ENCODE data around the gene IL1RAP.
A peak's percentile ranks its signal among the peaks of the same experiment; 100 is the strongest.

Gene IL1RAP

GRCh38 chr3:190606596-190606995, 92.7 kb downstream of the IL1RAP start:
- DNase-seq (ENCODE audit: insufficient read length, low spot score) (no peak), FAIRE-seq (no peak)

- FAIRE-seq (no peak), DNase-seq (ENCODE audit: insufficient read length, low spot score) (no peak)
Measured at GRCh38 chr3:190607021-190607420, 93.1 kb downstream of the IL1RAP start.

- no peak for FAIRE-seq
- no peak for DNase-seq (ENCODE audit: insufficient read length, low spot score)
Measured at GRCh38 chr3:190608850-190609589, 95.1 kb downstream of the IL1RAP start.

GRCh38 chr3:190614226-190615059, 100.6 kb downstream of the IL1RAP start:
- DNase-seq (ENCODE audit: insufficient read length, low spot score) (no peak), FAIRE-seq (no peak)

GRCh38 chr3:190615060-190615384, 101.1 kb downstream of the IL1RAP start:
- FAIRE-seq (no peak), DNase-seq (ENCODE audit: insufficient read length, low spot score) (no peak)

GRCh38 chr3:190615607-190616006, 101.7 kb downstream of the IL1RAP start:
- FAIRE-seq (no peak), DNase-seq (ENCODE audit: insufficient read length, low spot score) (no peak)

- no peak for DNase-seq (ENCODE audit: insufficient read length, low spot score)
Measured at GRCh38 chr3:190616637-190617036, 102.8 kb downstream of the IL1RAP start.

GRCh38 chr3:190617185-190617584, 103.3 kb downstream of the IL1RAP start:
- FAIRE-seq (peak; percentile 59), DNase-seq (ENCODE audit: insufficient read length, low spot score) (no peak)

More at GRCh38 chr3:190616637-190617036, 102.8 kb downstream of the IL1RAP start:
- FAIRE-seq = no peak

GRCh38 chr3:190618330-190619030, 104.6 kb downstream of the IL1RAP start:
- DNase-seq (ENCODE audit: insufficient read length, low spot score) = no peak
- peak; percentile 49 for FAIRE-seq

GRCh38 chr3:190619353-190619752, 105.5 kb downstream of the IL1RAP start:
- FAIRE-seq = no peak
- DNase-seq (ENCODE audit: insufficient read length, low spot score) = no peak

GRCh38 chr3:190619761-190620160, 105.9 kb downstream of the IL1RAP start:
- DNase-seq (ENCODE audit: insufficient read length, low spot score) (no peak), FAIRE-seq (no peak)

GRCh38 chr3:190620886-190621608, 107.2 kb downstream of the IL1RAP start:
- FAIRE-seq (no peak), DNase-seq (ENCODE audit: insufficient read length, low spot score) (no peak)

GRCh38 chr3:190621927-190622326, 108.0 kb downstream of the IL1RAP start:
- no peak for FAIRE-seq

GRCh38 chr3:190624282-190624681, 110.4 kb downstream of the IL1RAP start:
- DNase-seq (ENCODE audit: insufficient read length, low spot score) (no peak), FAIRE-seq (no peak)

More at GRCh38 chr3:190621927-190622326, 108.0 kb downstream of the IL1RAP start:
- no peak for DNase-seq (ENCODE audit: insufficient read length, low spot score)

GRCh38 chr3:190626951-190627620, 113.2 kb downstream of the IL1RAP start:
- FAIRE-seq = no peak
- DNase-seq (ENCODE audit: insufficient read length, low spot score) = no peak

- FAIRE-seq = no peak
- no peak for DNase-seq (ENCODE audit: insufficient read length, low spot score)
Measured at GRCh38 chr3:190629088-190629487, 115.2 kb downstream of the IL1RAP start.

- no peak for FAIRE-seq
Measured at GRCh38 chr3:190631295-190631694, 117.4 kb downstream of the IL1RAP start.

GRCh38 chr3:190641564-190641963, 127.7 kb downstream of the IL1RAP start:
- no peak for FAIRE-seq

More at GRCh38 chr3:190631295-190631694, 117.4 kb downstream of the IL1RAP start:
- DNase-seq (ENCODE audit: insufficient read length, low spot score) = no peak

GRCh38 chr3:190642016-190642415, 128.1 kb downstream of the IL1RAP start:
- no peak for FAIRE-seq
- no peak for DNase-seq (ENCODE audit: insufficient read length, low spot score)

More at GRCh38 chr3:190641564-190641963, 127.7 kb downstream of the IL1RAP start:
- DNase-seq (ENCODE audit: insufficient read length, low spot score) = no peak

GRCh38 chr3:190644035-190644434, 130.2 kb downstream of the IL1RAP start:
- DNase-seq (ENCODE audit: insufficient read length, low spot score) (no peak), FAIRE-seq (no peak)

Data from GM19239 (cell line).